Dermis microvascular lymphatic vessel endothelial cell (primary cell): ENCODE data around the gene UBE2I. TPM values are rescaled to one million over a fixed set of nuclear protein-coding genes. Genes with fewer than 3 reads are reported as not detected.
"Not testable (repeated sequence)": the region's sequence is repeated elsewhere in the genome, so short reads cannot be mapped to it uniquely, and the experiment has no call there.

Experiments used
- DNase-seq, 2 donors: peaks; one replicate each; pipeline versions ENCODE4 v3.0.0 to v3.0.0-alpha.2; 2010; ENCODE audit warnings: low read depth in 2 of 2
- total RNA-seq: library from RNA; depleted of rRNA; stranded (reverse); fragments of >200 nt; gene quantifications from 2 replicates; pipeline ENCODE4 v1.2.1, GENCODE V29; 2014

The UBE2I gene
- 34.1 and 40.1 TPM in 2 replicates for total RNA-seq

- DNase-seq: peak; percentile 96 to 97
These were observed at the start of gene UBE2I for GRCh38 chr16:1308977-1309885. Gene UBE2I (plus strand): TSS chr16:1309636. CDS start chr16:1314031, 4,395 bp downstream.

GRCh38 chr16:1259760-1260068 is 49.7 kb upstream of the UBE2I start:
- DNase-seq: no peak

DNA sequence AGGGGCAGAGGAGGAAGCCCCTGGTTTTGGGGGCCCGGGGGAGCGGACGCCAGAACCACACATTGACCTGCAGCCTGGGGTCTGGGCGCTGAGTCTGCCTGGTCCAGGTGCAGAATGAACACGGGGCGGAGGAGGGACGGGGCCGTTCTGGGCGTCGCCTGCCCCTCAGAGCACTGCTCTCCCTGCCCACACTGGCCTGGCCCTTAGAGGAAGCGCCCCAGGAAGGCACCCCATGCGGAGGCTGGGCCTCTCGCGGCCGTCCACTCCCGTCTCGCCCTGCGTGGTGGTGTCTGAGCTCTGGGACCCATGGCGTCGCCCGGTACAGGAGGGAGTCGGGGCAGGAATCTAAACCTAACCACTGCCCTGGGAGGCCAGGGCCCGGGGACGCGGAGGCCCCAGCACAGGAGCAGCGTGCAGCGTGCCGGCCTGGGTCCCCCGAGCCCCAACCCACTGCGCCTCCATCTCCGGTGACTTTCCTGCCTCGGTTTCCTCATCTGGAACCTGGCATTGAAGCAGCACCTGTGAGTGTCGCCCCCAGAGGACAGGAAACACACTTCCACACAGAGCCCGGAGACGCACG is 49.2 kb upstream of the UBE2I start:
- DNase-seq: no peak

- no peak for DNase-seq
These were observed 48.1 kb upstream of the UBE2I start for GRCh38 chr16:1261131-1261892.

DNA sequence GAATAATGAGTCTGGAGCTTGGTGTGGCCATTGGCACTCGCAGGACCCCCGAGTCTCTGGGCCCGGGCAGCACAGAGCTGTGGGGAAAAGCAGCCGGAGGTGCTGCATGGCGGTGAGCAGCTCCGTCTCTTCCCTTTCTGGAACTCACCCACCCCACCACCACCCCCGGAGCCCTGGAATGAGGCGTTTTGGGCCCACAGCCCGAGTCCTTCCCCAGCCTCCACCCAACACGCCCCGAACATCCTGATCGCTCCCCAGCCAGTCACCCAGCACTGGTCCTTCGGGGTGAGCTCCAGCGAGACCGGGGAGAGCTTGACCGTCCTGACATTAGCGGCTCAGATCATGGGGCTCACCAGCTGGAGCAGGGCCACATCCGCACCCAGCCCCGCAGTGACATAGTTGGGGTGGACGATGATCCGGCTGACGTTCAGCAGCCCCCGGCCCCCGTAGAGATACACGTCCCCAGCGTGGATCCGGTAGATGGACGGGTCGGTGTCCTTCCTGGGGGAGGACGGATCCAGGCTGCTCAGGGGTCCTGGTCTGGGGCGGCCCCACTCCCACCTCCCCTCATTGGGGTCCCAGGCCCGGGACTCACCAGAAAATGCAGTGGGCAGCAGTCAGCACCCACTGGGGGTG is 47.1 kb upstream of the UBE2I start:
- no peak for DNase-seq

GRCh38 chr16:1262846-1263221 is 46.6 kb upstream of the UBE2I start:
- DNase-seq: no peak

DNA sequence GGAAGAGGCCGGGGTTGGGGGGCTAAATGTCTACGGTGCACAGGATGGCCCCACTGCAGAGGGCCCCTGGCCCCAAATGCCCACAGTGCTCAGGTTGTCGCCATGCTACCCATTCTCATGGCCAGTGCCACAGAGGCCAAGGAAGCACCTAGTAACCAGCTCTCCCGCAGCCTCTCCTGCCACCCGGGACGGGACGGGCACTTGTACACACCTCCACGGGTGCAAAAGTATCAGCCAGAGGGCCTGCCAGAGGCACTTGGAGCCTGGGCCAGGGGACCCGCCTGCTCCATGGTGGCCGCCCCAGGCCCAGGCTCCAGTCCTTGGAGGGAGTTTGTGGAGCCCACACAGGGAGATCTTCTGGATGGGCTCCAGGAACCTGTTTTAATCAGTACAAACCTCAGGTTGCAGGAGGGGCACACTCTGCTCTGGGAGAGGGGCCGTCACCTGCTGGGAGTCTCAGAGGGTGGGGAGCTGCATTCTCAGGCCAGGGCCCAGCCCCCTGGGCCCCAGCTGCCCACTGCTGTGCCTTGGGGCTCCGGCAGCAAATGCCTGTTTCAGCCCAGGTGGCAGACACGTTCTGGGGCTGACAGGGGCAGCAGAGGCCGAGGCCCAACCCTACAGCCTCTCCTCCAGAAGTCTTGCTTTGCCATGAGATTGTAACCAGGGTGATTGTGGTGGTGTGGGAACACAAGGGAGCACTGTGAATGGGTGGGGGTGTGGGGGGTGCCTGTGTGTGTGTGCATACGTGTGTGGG is 45.7 kb upstream of the UBE2I start:
- no peak for DNase-seq

DNA sequence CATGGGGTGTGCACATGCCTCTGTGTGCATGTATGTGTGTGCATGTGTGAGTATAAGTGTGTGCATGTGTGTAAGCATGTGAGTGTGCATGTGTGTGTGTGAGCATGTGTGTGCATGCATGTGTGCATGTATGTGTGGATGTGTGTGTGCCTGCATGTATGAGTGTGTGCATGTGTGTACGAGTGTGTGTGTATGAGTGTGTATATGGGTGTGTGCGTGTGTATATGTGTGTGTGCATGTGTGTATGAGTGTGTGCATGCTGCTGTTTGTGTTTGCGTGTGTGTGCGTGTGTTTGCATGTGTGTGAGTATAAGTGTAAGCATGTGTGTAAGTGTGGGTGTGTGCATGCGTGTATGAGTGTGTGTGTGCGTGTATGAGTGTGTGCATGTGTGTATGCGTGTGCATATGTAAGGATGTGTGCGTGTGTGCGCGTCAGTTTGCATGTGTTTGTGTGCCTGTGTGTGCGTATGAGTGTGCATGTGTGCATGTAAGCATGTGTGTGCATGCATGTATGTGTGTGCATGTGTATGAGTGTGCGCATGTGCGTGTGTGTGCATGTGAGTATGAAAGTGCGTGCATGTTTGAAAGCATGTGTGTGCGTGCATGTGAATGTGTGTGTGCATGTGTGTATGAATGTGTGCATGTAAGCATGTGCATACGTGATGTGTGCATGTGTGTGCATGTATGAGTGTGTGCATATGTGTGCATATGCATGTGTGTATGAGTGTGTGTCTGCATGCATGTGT is 44.9 kb upstream of the UBE2I start:
- no peak for DNase-seq

GRCh38 chr16:1265090-1265630 is 44.3 kb upstream of the UBE2I start:
- no peak for DNase-seq

- DNase-seq: no peak
These were observed 43.6 kb upstream of the UBE2I start for GRCh38 chr16:1265826-1266225.

- DNase-seq: not testable (repeated sequence)
These were observed 40.0 kb upstream of the UBE2I start for GRCh38 chr16:1269418-1269817.

DNA sequence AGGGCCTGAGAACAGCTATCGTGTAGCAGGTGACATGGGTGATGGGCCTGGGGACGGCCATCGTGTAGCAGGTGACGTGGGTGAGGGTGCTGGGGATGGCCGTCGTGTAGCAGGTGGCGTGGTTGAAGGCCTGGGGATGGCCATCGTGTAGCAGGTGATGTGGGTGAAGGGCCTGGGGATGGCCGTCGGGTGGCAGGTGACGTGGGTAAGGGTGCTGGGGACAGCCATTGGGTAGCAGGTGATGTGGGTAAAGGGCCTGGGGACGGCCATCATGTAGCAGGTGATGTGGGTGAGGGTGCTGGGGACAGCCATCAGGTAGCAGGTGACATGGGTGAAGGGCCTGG is 38.1 kb upstream of the UBE2I start:
- DNase-seq: no peak

DNA sequence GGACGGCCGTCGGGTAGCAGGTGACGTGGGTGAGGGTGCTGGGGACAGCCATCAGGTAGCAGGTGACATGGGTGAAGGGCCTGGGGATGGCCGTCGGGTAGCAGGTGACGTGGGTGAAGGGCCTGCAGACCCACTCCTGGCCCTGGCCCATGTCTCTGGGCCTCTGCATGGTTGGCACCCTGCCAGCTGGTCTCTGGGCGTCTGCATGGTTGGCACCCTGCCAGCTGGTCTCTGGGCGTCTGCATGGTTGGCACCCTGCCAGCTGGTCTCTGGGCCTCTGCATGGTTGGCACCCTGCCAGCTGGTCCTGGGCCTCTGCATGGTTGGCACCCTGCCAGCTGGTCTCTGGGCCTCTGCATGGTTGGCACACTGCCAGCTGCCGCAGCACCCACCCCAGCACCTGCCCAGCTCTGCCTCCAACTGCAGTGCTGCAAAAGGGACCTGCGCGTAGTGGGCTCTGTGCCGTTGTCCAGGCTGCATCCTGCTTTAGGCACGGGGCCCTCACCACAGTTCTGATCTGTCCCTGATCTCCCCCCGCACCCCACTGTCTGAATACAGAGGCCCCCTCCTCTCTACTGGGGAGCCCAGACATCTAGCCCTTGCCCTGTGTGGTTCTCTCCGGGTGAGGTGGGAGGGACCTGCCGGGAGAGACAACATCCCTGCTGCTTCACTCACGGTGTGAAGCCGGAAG is 37.6 kb upstream of the UBE2I start:
- peak; percentile 22 to 54 for DNase-seq

GRCh38 chr16:1272453-1273198 is 36.8 kb upstream of the UBE2I start:
- DNase-seq: no peak

GRCh38 chr16:1273816-1274215 is 35.6 kb upstream of the UBE2I start:
- DNase-seq: no peak

DNA sequence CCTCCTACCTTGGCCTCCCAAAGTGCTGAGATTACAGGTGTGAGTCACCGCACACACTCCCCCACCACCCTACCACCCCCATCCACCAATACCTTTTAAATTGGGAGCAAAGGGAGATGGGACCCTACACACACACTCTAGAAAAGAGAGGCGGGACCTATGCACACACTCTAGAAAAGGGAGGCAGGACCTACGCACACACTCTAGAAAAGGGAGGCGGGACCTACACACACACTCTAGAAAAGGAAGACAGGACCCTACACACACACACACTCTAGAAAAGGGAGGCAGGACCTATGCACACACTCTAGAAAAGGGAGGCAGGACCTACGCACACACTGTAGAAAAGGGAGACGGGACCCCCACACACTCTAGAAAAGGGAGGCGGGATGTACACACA is 34.7 kb upstream of the UBE2I start:
- DNase-seq: no peak

GRCh38 chr16:1275791-1276579 is 33.5 kb upstream of the UBE2I start:
- DNase-seq: no peak

GRCh38 chr16:1276580-1276878 is 32.9 kb upstream of the UBE2I start:
- DNase-seq: no peak
